ENCODE measurements around the gene MARCO. TPM values are rescaled to one million over a fixed set of nuclear protein-coding genes. Genes with fewer than 3 reads are reported as not detected.

The MARCO gene
- total RNA-seq, result 1 to 10 TPM; 3.3 to 8.2 (median 4.0) TPM

DNA sequence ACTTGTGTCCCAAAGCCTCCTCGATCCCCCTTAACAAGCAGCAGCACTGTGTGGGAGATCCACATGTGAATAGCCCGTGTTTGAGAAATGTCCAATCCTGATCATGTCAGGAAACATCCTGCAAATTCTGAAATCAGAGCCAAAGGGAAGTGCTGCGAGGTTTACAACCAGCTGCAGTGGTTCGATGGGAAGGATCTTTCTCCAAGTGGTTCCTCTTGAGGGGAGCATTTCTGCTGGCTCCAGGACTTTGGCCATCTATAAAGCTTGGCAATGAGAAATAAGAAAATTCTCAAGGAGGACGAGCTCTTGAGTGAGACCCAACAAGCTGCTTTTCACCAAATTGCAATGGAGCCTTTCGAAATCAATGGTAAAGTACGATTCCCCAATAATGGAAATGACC lies at the start of gene MARCO:
Gene MARCO, plus strand, starts transcription at position 164 of the 400 bp plus-strand sequence. Its CDS starts 107 bp downstream, at position 271.
- Histone ChIP-seq H3K9me3 (no peaks in the 10 kb centered on the region), H3K4me3 (no peak within 1 kb of the TSS), H3K36me3 (no peaks in the 10 kb centered on the region), H3K27ac (no peak within 1 kb of the TSS), H3K27me3 (no peaks in the 10 kb centered on the region), H3K4me1 (no peaks in the 10 kb centered on the region)
- no peak for DNase-seq
- TF ChIP-seq, protein P1, sequence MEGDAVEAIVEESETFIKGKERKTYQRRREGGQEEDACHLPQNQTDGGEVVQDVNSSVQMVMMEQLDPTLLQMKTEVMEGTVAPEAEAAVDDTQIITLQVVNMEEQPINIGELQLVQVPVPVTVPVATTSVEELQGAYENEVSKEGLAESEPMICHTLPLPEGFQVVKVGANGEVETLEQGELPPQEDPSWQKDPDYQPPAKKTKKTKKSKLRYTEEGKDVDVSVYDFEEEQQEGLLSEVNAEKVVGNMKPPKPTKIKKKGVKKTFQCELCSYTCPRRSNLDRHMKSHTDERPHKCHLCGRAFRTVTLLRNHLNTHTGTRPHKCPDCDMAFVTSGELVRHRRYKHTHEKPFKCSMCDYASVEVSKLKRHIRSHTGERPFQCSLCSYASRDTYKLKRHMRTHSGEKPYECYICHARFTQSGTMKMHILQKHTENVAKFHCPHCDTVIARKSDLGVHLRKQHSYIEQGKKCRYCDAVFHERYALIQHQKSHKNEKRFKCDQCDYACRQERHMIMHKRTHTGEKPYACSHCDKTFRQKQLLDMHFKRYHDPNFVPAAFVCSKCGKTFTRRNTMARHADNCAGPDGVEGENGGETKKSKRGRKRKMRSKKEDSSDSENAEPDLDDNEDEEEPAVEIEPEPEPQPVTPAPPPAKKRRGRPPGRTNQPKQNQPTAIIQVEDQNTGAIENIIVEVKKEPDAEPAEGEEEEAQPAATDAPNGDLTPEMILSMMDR (IDR thresholded peaks at IDR 0.05), result no peak

DNA sequence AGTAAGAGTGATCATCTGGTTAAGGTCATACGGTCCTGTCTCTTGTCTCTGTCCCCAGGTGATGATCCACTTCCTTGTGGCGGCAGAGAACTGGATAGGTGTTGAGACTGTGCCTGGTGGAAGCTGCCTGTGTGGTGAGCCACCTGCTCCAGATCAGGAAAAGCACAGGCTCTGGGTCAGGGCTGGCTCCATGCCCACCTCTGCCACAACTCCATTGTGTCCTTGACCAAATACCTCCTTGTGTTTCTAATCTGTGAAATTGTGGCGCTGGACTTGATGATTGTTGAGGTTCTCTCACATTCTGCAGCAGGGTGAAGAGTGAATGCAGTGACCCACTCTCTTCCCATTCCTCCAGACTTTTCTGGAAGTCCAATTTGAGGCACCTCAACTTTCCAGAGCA lies 48.9 kb upstream of the MARCO start:
- no peak for TF ChIP-seq POLR2A (IDR thresholded peaks at IDR 0.05)
- no peak overlapping the region for H3K4me3 ChIP-seq
- H3K36me3 ChIP-seq, result no peaks in the 10 kb centered on the region
- no peaks in the 10 kb centered on the region for H3K9me3 ChIP-seq
- no peaks in the 10 kb centered on the region for H3K27me3 ChIP-seq
- no peak for DNase-seq
- no peaks in the 10 kb centered on the region for H3K4me1 ChIP-seq
- H3K27ac ChIP-seq, result no peak overlapping the region

GRCh38 chr2:118902266-118903028 lies 39.5 kb upstream of the MARCO start:
- Histone ChIP-seq H3K9me3 (no peaks in the 10 kb centered on the region), H3K27ac (peak overlapping the region in 1 of 4 donors; percentile 12), H3K4me3 (no peak overlapping the region), H3K4me1 (peaks cover 0 to 4% (median 2%) of the 10 kb centered on the region in 4 donors), H3K36me3 (no peaks in the 10 kb centered on the region), H3K27me3 (no peaks in the 10 kb centered on the region)
- TF ChIP-seq, protein P1 (IDR thresholded peaks at IDR 0.05), result no peak
- no peak for TF ChIP-seq POLR2A (IDR thresholded peaks at IDR 0.05)
- no peak for DNase-seq

DNA sequence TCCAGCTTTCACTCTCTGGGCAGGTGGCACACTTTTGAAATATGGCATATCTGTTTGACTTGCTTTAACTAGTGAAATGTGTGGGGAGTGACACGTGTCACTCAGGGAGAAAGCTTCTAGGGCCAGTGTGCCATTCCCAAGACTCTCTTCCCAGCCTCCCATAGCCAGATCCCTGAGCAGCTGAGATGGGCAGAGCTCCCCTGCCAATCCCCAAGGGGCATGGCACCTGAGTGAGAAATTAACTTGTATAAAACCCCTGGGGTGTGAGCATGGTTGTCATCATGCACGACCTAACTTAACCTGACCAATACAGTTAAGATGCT lies 39.0 kb upstream of the MARCO start:
- no peak for DNase-seq
- peaks cover 0 to 4% (median 2%) of the 10 kb centered on the region in 4 donors for H3K4me1 ChIP-seq
- H3K36me3 ChIP-seq, result no peaks in the 10 kb centered on the region
- H3K9me3 ChIP-seq, result no peaks in the 10 kb centered on the region
- no peaks in the 10 kb centered on the region for H3K27me3 ChIP-seq
- TF ChIP-seq, protein P1 (IDR thresholded peaks at IDR 0.05), result no peak
- TF ChIP-seq POLR2A (IDR thresholded peaks at IDR 0.05), result no peak
- no peak overlapping the region for H3K27ac ChIP-seq
- no peak overlapping the region for H3K4me3 ChIP-seq

DNA sequence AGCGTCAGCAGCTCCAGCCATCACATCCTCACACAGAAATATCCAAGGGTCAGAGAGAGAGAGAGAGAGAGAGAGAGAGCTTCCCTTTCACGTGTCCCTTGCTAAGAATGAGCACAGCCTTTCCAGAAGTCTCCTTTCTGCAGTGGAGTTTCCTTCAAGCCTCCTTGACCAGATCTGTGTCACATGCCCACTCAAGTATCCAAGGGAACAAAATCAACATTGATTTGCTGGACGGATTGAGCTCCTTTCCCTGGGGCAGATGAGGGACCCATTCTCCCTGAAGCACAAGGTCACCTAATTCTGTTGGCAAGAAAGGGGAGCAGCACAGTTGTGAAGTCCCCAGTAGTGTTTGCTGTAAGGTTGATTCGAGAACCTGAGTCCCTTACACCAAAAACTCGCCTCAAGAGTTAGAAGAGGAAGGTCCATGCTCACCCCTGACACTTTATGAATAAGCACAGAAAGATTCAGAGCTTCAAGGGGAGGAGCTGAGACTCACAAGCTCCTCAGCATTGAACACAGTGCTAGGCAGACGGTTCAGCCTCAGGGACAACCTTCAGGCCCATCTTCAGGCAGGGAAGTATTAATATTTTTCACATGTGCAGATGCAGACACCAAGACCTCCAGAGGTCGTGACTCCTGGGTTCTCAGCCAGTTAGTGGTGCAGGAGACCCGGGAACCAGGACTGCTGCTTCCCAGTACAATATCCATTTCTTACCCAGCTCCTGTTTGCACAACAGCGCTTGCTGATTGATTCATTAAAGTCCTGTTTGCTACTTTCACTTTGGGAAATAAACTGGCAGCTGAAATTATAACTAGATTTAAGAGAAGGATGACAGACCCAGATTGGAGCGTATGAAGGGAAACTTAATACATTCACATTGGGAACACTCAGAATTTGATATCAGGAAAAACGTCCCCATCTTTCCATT lies 38.2 kb upstream of the MARCO start:
- Histone ChIP-seq H3K27ac (no peak overlapping the region), H3K4me3 (no peak overlapping the region), H3K27me3 (no peaks in the 10 kb centered on the region), H3K9me3 (no peaks in the 10 kb centered on the region), H3K4me1 (peaks cover 0 to 4% (median 2%) of the 10 kb centered on the region in 4 donors), H3K36me3 (no peaks in the 10 kb centered on the region)
- no peak for DNase-seq
- TF ChIP-seq POLR2A (IDR thresholded peaks at IDR 0.05), result no peak
- TF ChIP-seq, protein P1 (IDR thresholded peaks at IDR 0.05), result no peak

GRCh38 chr2:118905206-118905605 lies 36.8 kb upstream of the MARCO start:
- Histone ChIP-seq H3K4me1 (peaks cover 0 to 4% (median 2%) of the 10 kb centered on the region in 4 donors), H3K9me3 (no peaks in the 10 kb centered on the region), H3K27me3 (no peaks in the 10 kb centered on the region), H3K4me3 (no peak overlapping the region), H3K36me3 (no peaks in the 10 kb centered on the region), H3K27ac (no peak overlapping the region)
- TF ChIP-seq POLR2A (IDR thresholded peaks at IDR 0.05), result no peak
- TF ChIP-seq, protein P1 (IDR thresholded peaks at IDR 0.05), result no peak
- no peak for DNase-seq
